PC-3 (cell line): ENCODE data around the gene CCDC74B. TPM values are rescaled to one million over a fixed set of nuclear protein-coding genes. Genes with fewer than 3 reads are reported as not detected.
A peak's percentile ranks its signal among the peaks of the same experiment; 100 is the strongest.
"Not testable (repeated sequence)": the region's sequence is repeated elsewhere in the genome, so short reads cannot be mapped to it uniquely, and the experiment has no call there.

Source experiments
- ATAC-seq: fragments of 200-7000 bp; cut with Tn5 transposase; 2 replicates; pipeline ENCODE4 v1.9.1; 2020; ENCODE audit warnings: mild to moderate bottlenecking, moderate library complexity
- BruUV-seq: library from RNA; stranded (reverse); fragments of 400-500 nt; replicated peaks from 2 replicates; lab custom pipeline; 2021; lab: Mats Ljungman, UMichigan
- CTCF ChIA-PET: fragments of 300-600 bp; sonication (Branson Sonifier 250); formaldehyde crosslinking; loops from one replicate; lab custom pipeline; 2022; ENCODE audit warnings: antibody characterized with exemption; lab: Charles Lee
- POLR2A ChIA-PET: fragments of 300-600 bp; sonication (Branson Sonifier 250); formaldehyde crosslinking; loops from one replicate; lab custom pipeline; 2022; ENCODE audit warnings: antibody characterized with exemption; ENCODE audit not compliant: unreplicated experiment; lab: Charles Lee
- DNase-seq: peaks from one replicate; pipeline ENCODE4 v3.0.0-alpha.2; 2015
- H2AFZ ChIP-seq: fragments of 300-600 bp; sonication (generic); 2 replicates; pipeline ENCODE4 v1.6.0; 2016; ENCODE audit warnings: antibody characterized with exemption, low read length
- H3F3A ChIP-seq: fragments of 300-600 bp; sonication (generic); one replicate; pipeline ENCODE4 v1.6.0; 2017; ENCODE audit warnings: antibody characterized with exemption, low read length, control low read depth, mild to moderate bottlenecking; ENCODE audit not compliant: unreplicated experiment
- H3K27ac ChIP-seq: fragments of 300-600 bp; sonication (generic); 2 replicates; pipeline ENCODE4 v1.5.1; 2016; ENCODE audit warnings: mild to moderate bottlenecking, low read length
- H3K27me3 ChIP-seq: fragments of 300-600 bp; sonication (generic); 2 replicates; pipeline ENCODE4 v1.6.1; 2016; ENCODE audit warnings: low read length, mixed read lengths
- H3K36me3 ChIP-seq: fragments of 300-600 bp; sonication (generic); 2 replicates; pipeline ENCODE4 v1.6.1; 2016; ENCODE audit warnings: low read depth, mixed run types, low read length, mixed read lengths
- H3K4me1 ChIP-seq: fragments of 300-600 bp; sonication (generic); 2 replicates; pipeline ENCODE4 v1.5.1; 2016; ENCODE audit warnings: low read length; ENCODE audit not compliant: insufficient read depth
- H3K4me2 ChIP-seq: fragments of 300-600 bp; sonication (generic); 2 replicates; pipeline ENCODE4 v1.6.0; 2016; ENCODE audit warnings: low read length
- H3K4me3 ChIP-seq: fragments of 300-600 bp; sonication (generic); 2 replicates; pipeline ENCODE4 v1.5.1; 2016; ENCODE audit warnings: mild to moderate bottlenecking, low read length, mixed read lengths
- H3K79me2 ChIP-seq: fragments of 300-600 bp; sonication (generic); 2 replicates; pipeline ENCODE4 v1.6.1; 2017; ENCODE audit warnings: low read length, mixed read lengths
- H3K9ac ChIP-seq: fragments of 300-600 bp; sonication (generic); 2 replicates; pipeline ENCODE4 v1.6.0; 2016; ENCODE audit warnings: mild to moderate bottlenecking, low read length
- H3K9me2 ChIP-seq: fragments of 300-600 bp; sonication (generic); replicated peaks from 2 replicates; pipeline ENCODE4 v1.6.1; 2016; ENCODE audit warnings: mixed run types, low read length, mixed read lengths
- H3K9me3 ChIP-seq: fragments of 300-600 bp; sonication (generic); 2 replicates; pipeline ENCODE4 v1.6.1; 2016; ENCODE audit warnings: low read length, mixed read lengths
- H4K20me1 ChIP-seq: fragments of 300-600 bp; sonication (generic); 2 replicates; pipeline ENCODE4 v1.6.1; 2016; ENCODE audit warnings: low read length, mixed read lengths
- EZH2 ChIP-seq: fragments of 300-600 bp; sonication (generic); IDR thresholded peaks from one replicate; pipeline ENCODE4 v1.6.1; 2017; ENCODE audit warnings: antibody characterized with exemption, mild to moderate bottlenecking, low read length; ENCODE audit not compliant: unreplicated experiment
- intact Hi-C: fragments of 100-400 bp; cut with micrococcal nuclease; formaldehyde crosslinking; loops from 2 replicates; pipeline ENCODE4 v1.9.0; 2023
- total RNA-seq: library from RNA; depleted of rRNA; stranded (reverse); fragments of >200 nt; gene quantifications from 2 replicates; pipeline ENCODE4 v1.2.3, GENCODE V29; 2014
- TF ChIP-seq, protein P1 (sequence below): fragments of 300-600 bp; sonication (generic); conservative IDR thresholded peaks from 2 replicates; pipeline ENCODE4 v1.5.1; 2017; ENCODE audit warnings: antibody characterized with exemption, low read depth, mild to moderate bottlenecking, low read length

The CCDC74B gene
- total RNA-seq, 1 experiment from 2014 or later = 8.6 TPM

DNA sequence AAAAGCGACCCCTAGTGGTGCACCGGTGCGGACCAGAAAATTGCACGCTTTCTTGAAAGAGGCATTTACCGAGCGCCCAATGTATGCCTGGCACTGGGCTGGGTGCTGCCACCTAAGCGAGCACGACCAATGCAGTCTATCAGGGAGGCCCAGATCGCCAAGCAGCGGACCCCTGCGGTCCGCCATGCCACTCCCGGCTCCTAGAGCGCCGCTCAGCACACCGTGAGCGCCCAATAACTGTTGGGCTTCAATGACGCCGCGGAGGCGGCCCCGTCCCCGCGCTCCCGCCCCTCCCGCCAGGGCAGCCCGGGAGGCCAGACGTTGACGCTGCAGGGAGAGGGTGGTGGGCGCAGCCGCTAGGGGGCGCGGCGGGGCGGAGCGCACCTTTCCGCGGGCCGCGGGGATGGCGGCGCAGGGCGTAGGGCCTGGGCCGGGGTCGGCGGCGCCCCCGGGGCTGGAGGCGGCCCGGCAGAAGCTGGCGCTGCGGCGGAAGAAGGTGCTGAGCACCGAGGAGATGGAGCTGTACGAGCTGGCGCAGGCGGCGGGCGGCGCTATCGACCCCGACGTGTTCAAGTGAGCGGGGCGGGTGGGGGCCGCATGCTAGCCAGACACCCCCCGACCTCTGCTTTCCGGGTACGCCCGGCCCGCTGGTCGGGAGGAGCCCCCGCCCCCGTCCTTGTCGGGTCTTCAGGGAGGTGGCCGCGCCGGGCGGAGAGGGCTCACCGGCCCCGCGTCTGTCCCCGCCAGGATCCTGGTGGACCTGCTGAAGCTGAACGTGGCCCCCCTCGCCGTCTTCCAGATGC is 37.2 kb upstream of the CCDC74B start, which contains the start of gene MZT2B:
Gene MZT2B (plus strand): TSS at position 383 of the 803 bp plus-strand sequence. CDS start 21 bp downstream, at position 404.
- peak within 1 kb of the TSS; percentile 95 for H3K4me3 ChIP-seq
- not testable (repeated sequence) for H3K9me2 ChIP-seq, H3K27me3 ChIP-seq, H3F3A ChIP-seq, H4K20me1 ChIP-seq, H3K9me3 ChIP-seq, BruUV-seq, H3K36me3 ChIP-seq
- H3K9ac ChIP-seq = peak within 1 kb of the TSS; percentile 95
- ChIA-PET CTCF (interaction anchor here (0.6 to 0.8 kb wide), 2 partner anchors 135 to 160 kb away, joined by 4 to 5 read pairs; a partner anchor contains a TSS), POLR2A (interaction anchor here (0.5 to 0.7 kb wide), 3 partner anchors 59 to 910 kb away, joined by 3 to 6 read pairs (median 5); no protein-coding TSS in a partner anchor)
- H3K4me1 ChIP-seq = peaks cover 13% of the 10 kb centered on the region
- peak; percentile 89 for DNase-seq
- H3K79me2 ChIP-seq = peaks cover 70% of the 10 kb centered on the region
- TF ChIP-seq, protein P1, sequence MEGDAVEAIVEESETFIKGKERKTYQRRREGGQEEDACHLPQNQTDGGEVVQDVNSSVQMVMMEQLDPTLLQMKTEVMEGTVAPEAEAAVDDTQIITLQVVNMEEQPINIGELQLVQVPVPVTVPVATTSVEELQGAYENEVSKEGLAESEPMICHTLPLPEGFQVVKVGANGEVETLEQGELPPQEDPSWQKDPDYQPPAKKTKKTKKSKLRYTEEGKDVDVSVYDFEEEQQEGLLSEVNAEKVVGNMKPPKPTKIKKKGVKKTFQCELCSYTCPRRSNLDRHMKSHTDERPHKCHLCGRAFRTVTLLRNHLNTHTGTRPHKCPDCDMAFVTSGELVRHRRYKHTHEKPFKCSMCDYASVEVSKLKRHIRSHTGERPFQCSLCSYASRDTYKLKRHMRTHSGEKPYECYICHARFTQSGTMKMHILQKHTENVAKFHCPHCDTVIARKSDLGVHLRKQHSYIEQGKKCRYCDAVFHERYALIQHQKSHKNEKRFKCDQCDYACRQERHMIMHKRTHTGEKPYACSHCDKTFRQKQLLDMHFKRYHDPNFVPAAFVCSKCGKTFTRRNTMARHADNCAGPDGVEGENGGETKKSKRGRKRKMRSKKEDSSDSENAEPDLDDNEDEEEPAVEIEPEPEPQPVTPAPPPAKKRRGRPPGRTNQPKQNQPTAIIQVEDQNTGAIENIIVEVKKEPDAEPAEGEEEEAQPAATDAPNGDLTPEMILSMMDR = peak; percentile 56
- intact Hi-C loops = loop anchor here (1.0 kb wide), 2 partner anchors 59 to 150 kb away; no protein-coding TSS in a partner anchor
- H3K4me2 ChIP-seq = peak within 1 kb of the TSS; percentile 93
- peak within 1 kb of the TSS; percentile 69 for H3K27ac ChIP-seq
- peak within 1 kb of the TSS; percentile 93 for H2AFZ ChIP-seq
- ATAC-seq = peak; percentile 79

DNA sequence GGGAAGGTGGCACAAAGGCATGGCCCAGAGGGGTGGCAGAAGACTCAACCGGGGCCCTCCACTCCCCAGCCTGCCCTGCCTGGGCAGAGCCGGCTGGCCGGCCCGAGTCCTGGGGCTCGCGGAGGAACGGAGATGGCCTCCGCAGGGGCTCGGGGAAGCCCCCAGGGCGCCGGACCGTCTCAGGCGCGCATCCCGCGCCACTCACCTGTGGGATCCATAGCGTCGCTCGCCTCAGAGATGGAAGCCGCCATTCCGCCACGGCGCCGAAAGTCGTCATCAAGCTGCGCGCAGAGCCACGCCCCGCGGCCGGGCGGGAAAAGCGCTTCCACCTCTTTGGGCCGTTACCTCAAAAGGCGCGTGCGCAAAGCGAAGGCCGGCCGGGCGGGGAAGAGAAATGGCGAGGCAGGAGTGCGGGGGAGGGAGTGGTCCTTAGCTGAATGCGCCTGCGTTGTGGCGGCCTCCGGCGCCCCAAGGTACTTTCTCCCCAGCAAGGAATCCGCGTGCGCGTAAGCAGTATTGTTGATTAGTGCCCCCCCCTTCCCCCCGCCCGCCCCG is 36.5 kb upstream of the CCDC74B start, which contains the start of gene SMPD4:
Gene SMPD4 (minus strand): TSS at position 278 of the 555 bp plus-strand sequence. CDS start 5,010 bp downstream, outside the sequence.
- Histone ChIP-seq H3F3A (no peaks in the 10 kb centered on the region), H3K4me3 (peak within 1 kb of the TSS; percentile 95), H3K9me3 (no peaks in the 10 kb centered on the region), H3K79me2 (peaks cover 76% of the 10 kb centered on the region), H3K9ac (peak within 1 kb of the TSS; percentile 95), H3K4me1 (peaks cover 13% of the 10 kb centered on the region), H3K27ac (peak within 1 kb of the TSS; percentile 69), H2AFZ (peak within 1 kb of the TSS; percentile 93), H3K4me2 (peak within 1 kb of the TSS; percentile 93), H3K27me3 (no peaks in the 10 kb centered on the region), H3K9me2 (no peaks in the 10 kb centered on the region), H4K20me1 (0 out of 2 replicates have a peak, but pooled peaks cover 5% of the 10 kb centered on the region), H3K36me3 (no peaks in the 10 kb centered on the region; the same call in 1 of the 2 replicates)
- ATAC-seq (peak; percentile 58), DNase-seq (peak; percentile 93)
- ChIA-PET CTCF (interaction anchor here (0.6 to 0.8 kb wide), 2 partner anchors 135 to 161 kb away, joined by 4 to 5 read pairs; a partner anchor contains a TSS), POLR2A (interaction anchor here (0.5 to 0.7 kb wide), 3 partner anchors 60 to 911 kb away, joined by 3 to 6 read pairs (median 5); no protein-coding TSS in a partner anchor)
- intact Hi-C loops = loop anchor here (1.0 kb wide), 1 partner anchor 60 kb away; no protein-coding TSS in a partner anchor
- BruUV-seq = no TSS peak
- TF ChIP-seq, protein P1 = no peak
- no peak for TF ChIP-seq EZH2

DNA sequence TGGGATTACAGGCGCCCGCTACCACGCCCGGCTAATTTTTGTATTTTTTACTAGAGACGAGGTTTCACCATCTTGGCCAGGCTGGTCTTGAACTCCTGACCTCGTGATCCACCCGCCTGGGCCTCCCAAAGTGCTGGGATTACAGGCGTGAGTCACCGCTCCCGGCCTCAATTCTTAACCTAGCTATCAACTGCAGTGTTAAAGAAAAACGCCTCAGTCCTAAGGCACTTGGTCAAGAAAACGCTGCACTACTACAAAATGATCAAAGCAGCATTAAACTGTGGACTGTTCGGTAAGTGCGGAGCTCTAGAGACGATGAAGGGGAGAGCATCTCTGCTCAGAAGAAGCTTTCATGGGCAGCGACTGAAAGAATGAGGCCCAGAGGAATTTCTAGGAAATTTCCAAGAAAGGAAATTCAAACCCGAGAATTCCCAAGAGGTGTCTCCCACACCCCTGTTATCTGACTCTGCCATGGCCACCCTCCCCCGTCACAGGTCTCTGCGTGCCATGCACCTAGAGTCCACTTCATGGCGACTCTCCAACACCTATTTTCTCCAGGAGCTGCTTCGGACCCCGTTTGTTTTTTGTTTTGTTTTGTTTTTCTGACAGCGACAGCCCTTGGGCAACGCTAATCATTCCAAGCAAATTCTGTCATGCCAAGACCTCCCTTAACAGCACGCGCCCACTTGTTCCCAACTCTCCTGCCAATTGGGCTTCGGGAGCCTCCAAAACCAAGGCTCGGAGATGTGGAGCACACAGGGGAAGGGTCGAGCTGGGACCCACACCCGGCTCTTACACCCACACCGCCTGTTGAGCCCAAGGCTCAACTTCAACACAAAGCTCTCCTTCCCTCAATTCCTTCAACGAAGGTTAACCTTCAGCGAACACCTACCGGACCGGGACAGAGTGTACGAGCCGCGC is 35.8 kb upstream of the CCDC74B start:
- peak overlapping the region; percentile 69 for H3K27ac ChIP-seq
- H3K9me3 ChIP-seq, H3K27me3 ChIP-seq, H3F3A ChIP-seq, H3K36me3 ChIP-seq, H4K20me1 ChIP-seq, ATAC-seq, H3K9me2 ChIP-seq: not testable (repeated sequence)
- peak overlapping the region; percentile 93 for H2AFZ ChIP-seq
- H3K4me1 ChIP-seq = peaks cover 13% of the 10 kb centered on the region
- peaks cover 81% of the 10 kb centered on the region for H3K79me2 ChIP-seq
- TSS peak; percentile 64 for BruUV-seq
- CTCF ChIA-PET = interaction anchor here (0.6 to 0.8 kb wide), 3 partner anchors 23 to 161 kb away, joined by 3 to 5 read pairs (median 4); a partner anchor contains a TSS
- peak overlapping the region; percentile 95 for H3K4me3 ChIP-seq
- intact Hi-C loops = loop anchor here (1.0 kb wide), 1 partner anchor 61 kb away; no protein-coding TSS in a partner anchor
- peak; percentile 15 for DNase-seq
- POLR2A ChIA-PET = interaction anchor here (0.7 kb wide), 1 partner anchor 156 kb away, joined by 5 read pairs; no protein-coding TSS in a partner anchor
- peak overlapping the region; percentile 95 for H3K9ac ChIP-seq
- peak overlapping the region; percentile 93 for H3K4me2 ChIP-seq

DNA sequence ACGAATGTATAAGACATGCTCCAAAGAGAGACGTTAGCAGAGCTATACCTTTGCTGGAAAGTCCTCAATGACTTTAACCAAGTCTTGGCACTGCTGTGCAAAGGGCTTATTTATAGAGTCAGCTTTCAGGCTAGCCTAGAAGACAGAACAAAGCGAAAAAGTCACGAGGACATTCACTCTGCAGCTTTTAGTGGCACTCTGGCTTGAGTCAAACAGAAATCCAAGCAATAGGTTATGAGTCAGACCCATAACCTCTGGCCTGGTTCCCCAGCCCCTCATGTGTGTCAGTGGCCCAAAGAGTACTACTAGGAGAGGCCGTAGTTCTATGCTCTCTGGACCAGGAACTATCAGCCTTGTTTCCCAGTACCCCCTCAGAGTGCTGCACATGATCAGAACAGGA is 30.0 kb upstream of the CCDC74B start:
- H3K4me3 ChIP-seq, H3K9me3 ChIP-seq, DNase-seq, H3F3A ChIP-seq, H3K9ac ChIP-seq, POLR2A ChIA-PET, H2AFZ ChIP-seq, H3K27ac ChIP-seq, intact Hi-C loops, CTCF ChIA-PET, H4K20me1 ChIP-seq, H3K9me2 ChIP-seq, H3K4me1 ChIP-seq, ATAC-seq, H3K4me2 ChIP-seq, BruUV-seq, H3K27me3 ChIP-seq, H3K36me3 ChIP-seq: not testable (repeated sequence)
- peaks cover 42% of the 10 kb centered on the region for H3K79me2 ChIP-seq
